Fibroblast of lung (primary cell): ENCODE results near the gene AOC1.

Source experiments
- CTCF ChIP-seq, 2 donors: IDR thresholded peaks in 1 of 2; conservative IDR thresholded peaks in 1 of 2; 1 replicate in 1 of 2; 2 replicates in 1 of 2; pipeline ENCODE4 v1.5.1; 2011 to 2012; ENCODE audit warnings: low read length in 2 of 2, control low read depth in 1 of 2, inconsistent platforms in 1 of 2, low read depth in 1 of 2, mild to moderate bottlenecking in 1 of 2
- EZH2 ChIP-seq: IDR thresholded peaks from 2 replicates; pipeline ENCODE4 v1.5.1; 2012; ENCODE audit warnings: low read length, control low read depth, mild to moderate bottlenecking; ENCODE audit errors: missing control alignments

DNA sequence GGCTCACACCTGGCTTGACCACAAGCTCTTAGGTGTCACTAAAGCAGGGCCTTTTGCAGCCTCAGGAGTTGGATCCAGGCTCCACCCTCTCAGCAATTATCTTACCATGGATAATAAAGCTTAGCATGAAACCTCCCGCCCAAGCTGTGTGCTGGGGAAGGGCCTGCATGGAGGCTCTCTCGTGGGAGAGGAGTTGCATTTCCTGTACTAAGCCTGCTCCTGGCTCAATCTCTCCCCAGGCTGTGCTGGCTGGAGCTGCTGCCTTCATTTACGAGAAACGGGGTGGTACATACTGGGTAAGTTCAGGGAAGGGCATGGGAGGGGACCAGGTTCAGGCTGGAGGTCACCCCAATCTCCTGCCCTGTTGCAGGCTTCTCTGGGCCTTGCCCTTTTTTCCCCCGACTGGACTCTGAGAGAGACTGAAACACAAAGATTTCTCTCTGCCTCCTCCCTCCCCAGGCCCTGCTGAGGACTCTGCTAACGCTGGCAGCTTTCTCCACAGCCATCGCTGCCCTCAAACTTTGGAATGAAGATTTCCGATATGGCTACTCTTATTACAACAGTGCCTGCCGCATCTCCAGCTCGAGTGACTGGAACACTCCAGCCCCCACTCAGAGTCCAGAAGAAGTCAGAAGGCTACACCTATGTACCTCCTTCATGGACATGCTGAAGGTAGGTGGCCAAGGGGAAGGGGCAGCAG, 49.0 kb upstream of the AOC1 start:
- TF ChIP-seq CTCF (conservative IDR thresholded peaks at IDR 0.05 in 1 of 2, IDR thresholded peaks at IDR 0.05 in 1 of 2; ENCODE audit: low read depth in 1 of 2, low read length in 2 of 2) (no peak), EZH2 (no peak)
